K562 (cell line): ENCODE results near the gene ENKD1. TPM values are rescaled to one million over a fixed set of nuclear protein-coding genes. Genes with fewer than 3 reads are reported as not detected.
A peak's percentile ranks its signal among the peaks of the same experiment; 100 is the strongest.

Experiments
- ATAC-seq: fragments of 200-7000 bp; cut with Tn5 transposase; 3 replicates; pipeline ENCODE4 v1.9.1; 2020; ENCODE audit warnings: moderate library complexity
- BruUV-seq: library from RNA; stranded (reverse); fragments of 400-500 nt; replicated peaks from 2 replicates; lab custom pipeline; 2021; lab: Mats Ljungman, UMichigan
- CTCF ChIA-PET: fragments of 300-600 bp; formaldehyde crosslinking; extraction: SDS; loops from one replicate; lab custom pipeline; 2021; ENCODE audit warnings: low intra/inter-chr PET ratio; lab: Yijun Ruan, JAX
- POLR2A ChIA-PET: fragments of 300-600, 350-650 bp; sonication (Branson Sonifier 250); formaldehyde crosslinking; extraction: SDS; loops from one replicate; lab custom pipeline; 2021; ENCODE audit warnings: antibody characterized with exemption, inconsistent platforms; lab: Yijun Ruan, JAX
- DNase-seq, 4 experiments: peaks; one replicate each; pipeline versions ENCODE4 v3.0.0 to v3.0.0-alpha.2; 2011 to 2018; ENCODE audit warnings: low spot score in 3 of 4, mixed read lengths in 3 of 4; ENCODE audit errors: extremely low read depth in 1 of 4
- FAIRE-seq: peaks from 2 replicates; lab custom pipeline; 2011; peaks lifted over from hg19 to GRCh38; lab: Jason Lieb, UNC
- H2AFZ ChIP-seq: 2 replicates; pipeline ENCODE4 v1.6.0; 2011; ENCODE audit warnings: low read depth, low read length, control low read depth, inconsistent platforms
- H3K27ac ChIP-seq: fragments of 200-600 bp; 3 replicates; pipeline ENCODE4 v1.8.0; 2011; ENCODE audit warnings: low read depth, mild to moderate bottlenecking, control low read depth, inconsistent platforms, low read length, moderate library complexity, mixed read lengths; ENCODE audit errors: extremely low read depth
- H3K27me3 ChIP-seq, 2 experiments: fragments of 300-600 bp in 1 of 2; 2 replicates in 1 of 2; 3 replicates in 1 of 2; pipeline versions ENCODE4 v1.6.0 to v1.8.0; 2011; ENCODE audit warnings: inconsistent platforms in 2 of 2, low read length in 2 of 2, mild to moderate bottlenecking in 1 of 2, mixed read lengths in 1 of 2, moderate library complexity in 1 of 2; ENCODE audit not compliant: control insufficient read depth in 2 of 2, insufficient read depth in 2 of 2
- H3K36me3 ChIP-seq: fragments of 300-600 bp; 3 replicates; pipeline ENCODE4 v1.8.0; 2011; ENCODE audit warnings: mild to moderate bottlenecking, low read length, inconsistent platforms; ENCODE audit not compliant: control insufficient read depth, insufficient read depth
- H3K4me1 ChIP-seq, 2 experiments: fragments of 200-600 bp in 1 of 2; replicated peaks in 1 of 2; 2 replicates in 1 of 2; 3 replicates in 1 of 2; pipeline versions ENCODE4 v1.5.1 to v1.8.0; 2011; ENCODE audit warnings: inconsistent platforms in 2 of 2, low read length in 2 of 2, mild to moderate bottlenecking in 1 of 2, mixed read lengths in 1 of 2, moderate library complexity in 1 of 2; ENCODE audit not compliant: control insufficient read depth in 2 of 2, insufficient read depth in 2 of 2
- H3K4me2 ChIP-seq: 2 replicates; pipeline ENCODE4 v1.6.1; 2011; ENCODE audit warnings: low read length, control low read depth, inconsistent platforms, mixed read lengths; ENCODE audit not compliant: insufficient read depth
- H3K4me3 ChIP-seq: fragments of 200-600 bp; sonication (generic), shearing (Covaris generic); 2 replicates; pipeline ENCODE4 v1.5.1; 2016; ENCODE audit warnings: control low read depth, inconsistent platforms
- H3K79me2 ChIP-seq: fragments of 200-600 bp; 3 replicates; pipeline ENCODE4 v1.8.0; 2011; ENCODE audit warnings: low read length, inconsistent platforms; ENCODE audit not compliant: control insufficient read depth, insufficient read depth
- H3K9ac ChIP-seq, 2 experiments: 2 replicates each; pipeline versions ENCODE4 v1.6.0 to v1.6.1; 2011; ENCODE audit warnings: low read depth in 2 of 2, low read length in 2 of 2, control low read depth in 1 of 2, inconsistent platforms in 1 of 2, mild to moderate bottlenecking in 1 of 2, mixed read lengths in 1 of 2; ENCODE audit not compliant: insufficient read depth in 1 of 2
- H3K9me1 ChIP-seq: one replicate; pipeline ENCODE4 v1.6.0; 2011; ENCODE audit warnings: inconsistent platforms, mild to moderate bottlenecking, low read length, moderate library complexity; ENCODE audit not compliant: control insufficient read depth, insufficient read depth
- H3K9me3 ChIP-seq: replicated peaks from 2 replicates; pipeline ENCODE4 v1.5.1; 2011; ENCODE audit warnings: low read depth, low read length, inconsistent platforms; ENCODE audit not compliant: control insufficient read depth, insufficient read depth
- H4K20me1 ChIP-seq: replicated peaks from 2 replicates; pipeline ENCODE4 v1.6.1; 2011; ENCODE audit warnings: low read length, inconsistent platforms, mixed read lengths; ENCODE audit not compliant: control insufficient read depth, insufficient read depth
- DIDO1 ChIP-seq: fragments of 450-650 bp; IDR thresholded peaks from 2 replicates; pipeline ENCODE4 v1.6.1; 2016; ENCODE audit warnings: low read depth, missing biosample characterization, missing genetic modification characterization
- FOXA3 ChIP-seq, 2 experiments: fragments of 450-650 bp in 1 of 2; sonication (generic) in 1 of 2; formaldehyde crosslinking; IDR thresholded peaks in 1 of 2; conservative IDR thresholded peaks in 1 of 2; 2 replicates each; pipeline versions ENCODE4 v1.4.0 to v1.8.0; 2020 to 2022; ENCODE audit warnings: mild to moderate bottlenecking in 2 of 2, missing genetic modification reagents in 1 of 2
- HIVEP1 ChIP-seq: fragments of 250-450 bp; sonication (Bioruptor Pico); IDR thresholded peaks from 2 replicates; pipeline ENCODE4 v1.4.0; 2020; ENCODE audit warnings: mild to moderate bottlenecking
- MYC ChIP-seq, 2 experiments: fragments of 250-450 bp in 1 of 2; sonication (Bioruptor Pico) in 1 of 2; IDR thresholded peaks; 2 replicates each; pipeline versions ENCODE4 v1.5.1 to v1.6.1; 2012 to 2021; ENCODE audit warnings: low read depth in 2 of 2, borderline replicate concordance in 1 of 2, improper control_type of control experiment in 1 of 2, low read length in 1 of 2, mild to moderate bottlenecking in 1 of 2, moderate library complexity in 1 of 2
- NFATC3 ChIP-seq: fragments of 450-650 bp; IDR thresholded peaks from 2 replicates; pipeline ENCODE4 v1.6.1; 2017; ENCODE audit warnings: mild to moderate bottlenecking
- NFYB ChIP-seq: IDR thresholded peaks from 2 replicates; pipeline ENCODE4 v1.6.1; 2011; ENCODE audit warnings: mild to moderate bottlenecking, moderate library complexity; ENCODE audit not compliant: insufficient read length; ENCODE audit errors: extremely low read depth
- SNRNP70 ChIP-seq: fragments of 200-400 bp; formaldehyde crosslinking; optimal IDR thresholded peaks from 2 replicates; pipeline ENCODE3; 2017; ENCODE audit warnings: low read depth, low read length
- TAL1 ChIP-seq: fragments of 450-650 bp; IDR thresholded peaks from 2 replicates; pipeline ENCODE4 v1.6.1; 2016; ENCODE audit warnings: mild to moderate bottlenecking
- THRA ChIP-seq: fragments of 450-650 bp; IDR thresholded peaks from 2 replicates; pipeline ENCODE4 v1.6.1; 2017; ENCODE audit warnings: mild to moderate bottlenecking, moderate library complexity
- ZMIZ1 ChIP-seq, 2 experiments: fragments of 150-350 bp in 1 of 2; IDR thresholded peaks; 2 replicates each; pipeline ENCODE4 v1.6.1; 2012 to 2016; ENCODE audit warnings: low read depth in 2 of 2, low read length in 2 of 2, mild to moderate bottlenecking in 1 of 2, moderate library complexity in 1 of 2
- ZNF224 ChIP-seq: sonication (generic); formaldehyde crosslinking; IDR thresholded peaks from 2 replicates; pipeline ENCODE4 v1.8.0; 2022; ENCODE audit warnings: mild to moderate bottlenecking, missing genetic modification reagents
- ZNF354B ChIP-seq: fragments of 250-450 bp; sonication (Bioruptor Pico); IDR thresholded peaks from 2 replicates; pipeline ENCODE4 v1.4.0; 2020
- ZNF696 ChIP-seq: fragments of 250-450 bp; sonication (Bioruptor Pico); conservative IDR thresholded peaks from 2 replicates; pipeline ENCODE4 v1.4.0; 2020; ENCODE audit warnings: mild to moderate bottlenecking, moderate library complexity
- WGBS: fragments of 100-300 bp; shearing (Covaris generic); methylation state at CpG from one replicate; pipeline ENCODE4 v1.1.6; 2016; ENCODE audit warnings: low coverage, mixed read lengths; ENCODE audit not compliant: insufficient coverage; ENCODE audit errors: missing lambda C conversion rate; 5-methylcytosine and 5-hydroxymethylcytosine counted together
- in situ Hi-C: fragments of 300-500 bp; cut with MboI; formaldehyde crosslinking; loops from 4 replicates; pipeline ENCODE4 v1.15.0; 2018; ENCODE audit warnings: inconsistent platforms, mixed read lengths
- intact Hi-C: fragments of 100-400 bp; cut with micrococcal nuclease; formaldehyde crosslinking; loops from 2 replicates; pipeline ENCODE4 v1.14.2; 2022
- polyA plus RNA-seq, 8 experiments: library from polyadenylated mRNA; depleted of rRNA in 4 of 8; stranded (reverse) in 5 of 8; unstranded in 3 of 8; fragments of >200 nt; fragmentation: Nextera tagmentation in 2 of 8; fragmentation: Illumina TruSeq in 1 of 8; extraction: Ambion mirVana in 2 of 8; extraction: Trizol in 1 of 8; gene quantifications; 2 replicates each; pipeline versions ENCODE4 v1.2.1 to v1.2.3, GENCODE V29; 2011 to 2014; ENCODE audit warnings: inconsistent platforms in 1 of 8, missing spikeins in 1 of 8
- total RNA-seq, 7 experiments: library from RNA; depleted of rRNA in 6 of 7; stranded (reverse); fragments of >200 nt in 6 of 7; fragmentation: Illumina TruSeq in 2 of 7; extraction: Trizol in 2 of 7; gene quantifications; 2 replicates each; pipeline versions ENCODE4 v1.2.1 to v1.2.3, GENCODE V29; 2011 to 2021; ENCODE audit warnings: low replicate concordance in 1 of 7
- TF ChIP-seq, protein P1 (sequence below): fragments of 250-450 bp; sonication (Bioruptor Pico); IDR thresholded peaks from 2 replicates; pipeline ENCODE4 v1.9.0; 2021; ENCODE audit warnings: mild to moderate bottlenecking
- TF ChIP-seq, protein P2 (sequence below), 2 experiments: fragments of 250-450 bp in 1 of 2; fragments of 450-650 bp in 1 of 2; sonication (Bioruptor Pico) in 1 of 2; IDR thresholded peaks; 2 replicates each; pipeline versions ENCODE4 v1.6.1 to v1.8.0; 2016 to 2021; ENCODE audit warnings: mild to moderate bottlenecking in 2 of 2, moderate library complexity in 2 of 2, missing compliant biosample characterization in 1 of 2, missing genetic modification characterization in 1 of 2

ENKD1 gene
- total and polyA plus RNA-seq, 9 of the 15 experiments (the other 6 are each of a cell fraction or from before 2014, with no cell fraction given) = 1.1 to 26.9 (median 8.3) TPM

GRCh38 chr16:67669499-67670101 lies 3.0 kb upstream of the ENKD1 start:
- ChIA-PET CTCF (interaction anchor here (2.2 to 3.0 kb wide), 2 partner anchors 148 to 176 kb away, joined by 10 to 25 read pairs; no protein-coding TSS in a partner anchor), POLR2A (interaction anchor here (0.6 to 1.2 kb wide), 3 partner anchors 128 to 663 kb away, joined by 3 read pairs; no protein-coding TSS in a partner anchor)
- Histone ChIP-seq H3K4me2 (no peak overlapping the region), H3K79me2 (peaks cover 3% of the 10 kb centered on the region; the same call in 1 of the 3 replicates), H3K9me3 (no peaks in the 10 kb centered on the region), H2AFZ (no peak overlapping the region), H3K9me1 (no peaks in the 10 kb centered on the region), H3K9ac (peak overlapping the region in 1 of 2 experiments; percentile 71; a peak in 2 of 4 replicates), H3K27ac (no peak overlapping the region), H3K4me1 (peaks cover 14 to 34% of the 10 kb centered on the region in 2 experiments), H3K4me3 (no peak overlapping the region), H3K36me3 (no peaks in the 10 kb centered on the region), H4K20me1 (peaks cover 2% of the 10 kb centered on the region; the same call in 1 of the 2 replicates), H3K27me3 (no peaks in the 10 kb centered on the region)
- BruUV-seq = no TSS peak
- intact Hi-C loops (loop anchor here (5.0 kb wide), 2 partner anchors 138 to 373 kb away; partner anchors contain the start of genes RANBP10 and TSNAXIP1), in situ Hi-C loops (loop anchor here (5.0 to 10.0 kb wide), 2 partner anchors 258 to 375 kb away; no protein-coding TSS in a partner anchor)
- no peak for FAIRE-seq
- DNase-seq = no peak
- 35% methylated on average over 10 of the region's 10 CpGs for WGBS
- no peak for ATAC-seq
- TF ChIP-seq ZNF696 (CRISPR knock-in tag) (no peak), SNRNP70 (no peak), DIDO1 (tag) (no peak), NFYB (no peak), FOXA3 (CRISPR knock-in tag; conservative IDR thresholded peaks at IDR 0.05 in 1 of 2, IDR thresholded peaks at IDR 0.05 in 1 of 2) (no peak), ZMIZ1 (IDR thresholded peaks at IDR 0.05; ENCODE audit: low read depth in 2 of 2, low read length in 2 of 2) (no peak), HIVEP1 (CRISPR knock-in tag) (no peak), TAL1 (no peak), ZNF224 (CRISPR knock-in tag) (no peak), MYC (IDR thresholded peaks at IDR 0.05; ENCODE audit: low read depth, low read length) (no peak), MYC (CRISPR knock-in tag; IDR thresholded peaks at IDR 0.05; ENCODE audit: borderline replicate concordance, low read depth) (no peak), NFATC3 (no peak), ZNF354B (no peak), THRA (no peak)
- TF ChIP-seq, protein P1, sequence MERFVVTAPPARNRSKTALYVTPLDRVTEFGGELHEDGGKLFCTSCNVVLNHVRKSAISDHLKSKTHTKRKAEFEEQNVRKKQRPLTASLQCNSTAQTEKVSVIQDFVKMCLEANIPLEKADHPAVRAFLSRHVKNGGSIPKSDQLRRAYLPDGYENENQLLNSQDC (CRISPR knock-in tag) = no peak
- TF ChIP-seq, protein P2, sequence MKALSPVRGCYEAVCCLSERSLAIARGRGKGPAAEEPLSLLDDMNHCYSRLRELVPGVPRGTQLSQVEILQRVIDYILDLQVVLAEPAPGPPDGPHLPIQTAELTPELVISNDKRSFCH (CRISPR knock-in tag; IDR thresholded peaks at IDR 0.05) = no peak
- TF ChIP-seq, protein P2 (tag; IDR thresholded peaks at IDR 0.05) = no peak
